ENCODE measurements around the gene TVP23C.

TVP23C gene

DNA sequence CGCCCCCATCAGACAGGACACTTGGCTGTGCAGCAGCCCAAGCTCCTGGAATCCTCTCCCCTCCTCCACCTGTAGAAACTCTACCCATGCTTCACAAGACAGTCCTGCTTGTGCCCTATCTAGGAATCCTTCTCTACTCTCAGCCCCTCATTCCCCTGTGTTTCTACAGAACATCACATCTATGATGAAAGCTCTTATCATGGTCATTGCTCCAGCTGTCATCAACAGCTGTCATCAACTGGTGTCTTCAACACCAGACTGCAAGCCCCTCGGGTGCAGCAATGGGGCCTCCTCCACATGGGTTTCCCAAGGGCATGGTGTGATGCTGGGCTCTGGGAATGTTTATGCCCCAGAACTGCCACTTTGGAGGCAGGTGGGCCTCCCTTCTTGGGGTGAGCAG, 74.7 kb downstream of the TVP23C start:
- DNase-seq (ENCODE audit: low read depth) = no peak
- TF ChIP-seq, protein P1, sequence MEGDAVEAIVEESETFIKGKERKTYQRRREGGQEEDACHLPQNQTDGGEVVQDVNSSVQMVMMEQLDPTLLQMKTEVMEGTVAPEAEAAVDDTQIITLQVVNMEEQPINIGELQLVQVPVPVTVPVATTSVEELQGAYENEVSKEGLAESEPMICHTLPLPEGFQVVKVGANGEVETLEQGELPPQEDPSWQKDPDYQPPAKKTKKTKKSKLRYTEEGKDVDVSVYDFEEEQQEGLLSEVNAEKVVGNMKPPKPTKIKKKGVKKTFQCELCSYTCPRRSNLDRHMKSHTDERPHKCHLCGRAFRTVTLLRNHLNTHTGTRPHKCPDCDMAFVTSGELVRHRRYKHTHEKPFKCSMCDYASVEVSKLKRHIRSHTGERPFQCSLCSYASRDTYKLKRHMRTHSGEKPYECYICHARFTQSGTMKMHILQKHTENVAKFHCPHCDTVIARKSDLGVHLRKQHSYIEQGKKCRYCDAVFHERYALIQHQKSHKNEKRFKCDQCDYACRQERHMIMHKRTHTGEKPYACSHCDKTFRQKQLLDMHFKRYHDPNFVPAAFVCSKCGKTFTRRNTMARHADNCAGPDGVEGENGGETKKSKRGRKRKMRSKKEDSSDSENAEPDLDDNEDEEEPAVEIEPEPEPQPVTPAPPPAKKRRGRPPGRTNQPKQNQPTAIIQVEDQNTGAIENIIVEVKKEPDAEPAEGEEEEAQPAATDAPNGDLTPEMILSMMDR (conservative IDR thresholded peaks at IDR 0.05; ENCODE audit: low read length) = no peak
- no peak overlapping the region for H3K4me3 ChIP-seq (ENCODE audit: low read length)

DNA sequence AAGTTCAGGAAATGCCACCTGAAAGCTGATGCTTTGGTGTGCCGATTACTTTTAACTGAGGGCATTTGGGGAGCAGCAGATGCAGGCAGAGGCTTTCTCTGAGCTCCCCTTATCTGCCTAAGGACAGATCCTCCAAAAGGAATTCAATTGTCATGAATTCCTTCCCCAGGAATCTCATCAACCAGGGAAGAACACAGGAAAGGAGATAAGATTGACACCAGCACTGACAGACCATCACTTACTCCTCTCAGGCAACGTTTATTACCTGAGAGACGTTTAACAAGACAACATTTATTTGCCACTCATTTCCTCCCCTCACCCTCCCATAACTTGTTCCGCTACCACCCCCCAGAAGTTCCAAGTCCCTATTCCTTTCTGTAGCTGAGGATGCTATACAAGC, 78.2 kb downstream of the TVP23C start:
- TF ChIP-seq, protein P1 (conservative IDR thresholded peaks at IDR 0.05; ENCODE audit: low read length) = no peak
- DNase-seq (ENCODE audit: low read depth) = no peak
- H3K4me3 ChIP-seq (ENCODE audit: low read length) = no peak overlapping the region

DNA sequence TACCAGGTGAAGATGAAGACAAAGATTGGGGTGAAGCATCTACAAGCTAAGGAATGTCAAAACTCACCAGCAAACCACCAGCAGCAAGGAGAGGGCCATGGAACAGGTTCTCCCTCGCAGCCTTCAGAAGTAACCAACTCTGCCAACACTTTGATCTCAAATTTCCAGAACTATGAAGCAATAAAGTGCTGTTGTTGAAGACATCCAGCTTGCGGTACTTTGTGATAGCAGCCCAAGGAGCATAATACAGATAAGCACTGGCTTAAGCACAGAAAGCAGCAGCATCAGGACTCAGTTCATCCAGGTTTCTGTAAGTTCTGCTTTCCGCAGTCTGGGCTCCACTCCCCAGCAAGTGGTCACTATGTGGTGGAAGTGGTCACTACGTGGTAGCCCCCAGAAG, 79.9 kb downstream of the TVP23C start:
- TF ChIP-seq, protein P1 (conservative IDR thresholded peaks at IDR 0.05; ENCODE audit: low read length) = no peak
- DNase-seq (ENCODE audit: low read depth) = no peak
- no peak overlapping the region for H3K4me3 ChIP-seq (ENCODE audit: low read length)

DNA sequence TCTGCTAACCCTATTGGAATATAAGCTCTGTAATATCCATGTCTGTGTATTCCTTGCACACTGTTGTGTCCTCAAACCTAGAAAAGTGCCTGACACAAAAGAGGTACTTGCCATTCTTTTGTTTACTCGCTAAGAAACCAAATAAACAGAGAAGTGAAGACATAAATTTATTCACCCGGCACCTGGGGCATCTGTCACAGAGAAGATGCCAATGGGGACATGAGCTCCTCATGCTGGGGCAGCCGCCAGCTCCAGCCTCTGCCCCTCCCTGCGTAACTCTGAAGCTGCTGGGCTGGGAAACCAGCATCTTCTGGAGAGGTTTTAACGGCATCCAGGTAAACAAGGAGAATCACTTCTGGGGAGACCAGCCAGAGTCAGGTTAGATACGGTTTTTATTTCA, 80.8 kb downstream of the TVP23C start:
- TF ChIP-seq, protein P1 (conservative IDR thresholded peaks at IDR 0.05; ENCODE audit: low read length) = no peak
- no peak for DNase-seq (ENCODE audit: low read depth)
- H3K4me3 ChIP-seq (ENCODE audit: low read length) = no peak overlapping the region

DNA sequence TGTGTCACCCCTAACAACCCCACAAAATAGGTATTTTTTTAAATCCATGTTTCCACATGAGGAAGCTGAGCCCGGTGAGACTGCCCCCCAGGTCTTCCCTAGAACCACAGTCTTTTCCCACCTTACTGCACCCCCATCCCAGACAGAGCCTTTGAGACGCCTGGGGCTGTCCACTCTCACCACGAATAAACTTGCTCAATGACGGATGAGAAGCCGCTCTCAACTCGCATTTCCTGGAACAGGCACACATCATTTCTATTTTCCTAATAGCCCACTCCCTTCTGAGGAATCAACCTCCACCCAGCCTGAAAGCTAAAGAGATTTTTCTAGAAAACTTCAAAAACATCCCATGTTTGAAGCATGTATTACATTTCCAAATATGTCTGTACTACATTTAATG, 81.8 kb downstream of the TVP23C start:
- TF ChIP-seq, protein P1 (conservative IDR thresholded peaks at IDR 0.05; ENCODE audit: low read length) = no peak
- no peak for DNase-seq (ENCODE audit: low read depth)
- no peak overlapping the region for H3K4me3 ChIP-seq (ENCODE audit: low read length)

DNA sequence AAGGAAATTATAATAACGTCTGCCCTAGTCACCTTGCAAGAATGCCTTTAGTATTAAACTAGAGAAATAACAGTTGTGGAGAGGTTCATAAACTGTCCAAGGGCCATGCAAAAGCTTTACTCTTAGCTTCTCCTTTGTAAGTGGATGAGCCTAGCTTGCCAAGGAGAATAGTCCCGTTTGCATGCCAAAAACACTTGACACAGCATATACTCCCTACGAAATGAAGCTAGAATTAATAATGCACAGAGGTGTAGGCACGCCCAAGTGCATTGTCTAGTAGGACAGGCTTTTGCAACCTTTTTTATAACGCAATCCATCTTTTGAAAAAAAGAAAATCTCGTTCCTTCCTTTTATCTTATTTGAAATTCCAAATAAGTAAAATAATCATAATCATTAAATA, 83.1 kb downstream of the TVP23C start:
- no peak overlapping the region for H3K4me3 ChIP-seq (ENCODE audit: low read length)
- no peak for DNase-seq (ENCODE audit: low read depth)
- TF ChIP-seq, protein P1 (conservative IDR thresholded peaks at IDR 0.05; ENCODE audit: low read length) = no peak

DNA sequence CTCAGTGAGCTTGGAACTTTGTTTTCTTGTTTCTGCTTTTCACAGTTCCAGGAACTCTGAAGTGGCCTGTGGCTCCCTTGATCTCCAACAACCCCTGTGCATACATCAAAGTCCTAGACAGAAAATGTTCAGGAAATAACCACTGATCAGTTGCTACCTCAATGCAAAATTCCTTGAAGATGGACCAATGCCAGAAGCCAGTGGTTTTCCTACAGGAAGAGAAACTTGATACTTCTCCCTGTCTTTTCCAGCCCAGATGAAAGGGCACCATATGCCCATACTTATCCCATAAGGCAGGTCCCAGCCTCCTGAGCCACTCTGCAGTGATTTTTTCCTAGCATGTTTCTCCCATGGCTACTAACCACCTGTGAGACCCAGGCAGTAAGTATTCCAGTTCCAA, 83.6 kb downstream of the TVP23C start:
- DNase-seq (ENCODE audit: low read depth) = peak; percentile 41
- TF ChIP-seq, protein P1 (conservative IDR thresholded peaks at IDR 0.05; ENCODE audit: low read length) = no peak

More for the DNA sequence above, 83.6 kb downstream of the TVP23C start:
- H3K4me3 ChIP-seq (ENCODE audit: low read length) = no peak overlapping the region

All from AG10803 (cell line).